Body of pancreas (tissue), 4 donors: ENCODE measurements around the gene CSTPP1.

Experiments
- CTCF ChIP-seq, 7 experiments: fragments of 450-650 bp in 4 of 7; fragments of 200-600 bp in 3 of 7; sonication (generic) in 3 of 7; IDR thresholded peaks; one replicate each; pipeline ENCODE4 v1.5.1; 2016 to 2019; ENCODE audit warnings: antibody characterized with exemption in 7 of 7
- POLR2A ChIP-seq, 3 donors: fragments of 450-650 bp; IDR thresholded peaks; one replicate each; pipeline ENCODE4 v1.6.1; 2016; ENCODE audit warnings: antibody characterized with exemption in 3 of 3, mild to moderate bottlenecking in 2 of 3

DNA sequence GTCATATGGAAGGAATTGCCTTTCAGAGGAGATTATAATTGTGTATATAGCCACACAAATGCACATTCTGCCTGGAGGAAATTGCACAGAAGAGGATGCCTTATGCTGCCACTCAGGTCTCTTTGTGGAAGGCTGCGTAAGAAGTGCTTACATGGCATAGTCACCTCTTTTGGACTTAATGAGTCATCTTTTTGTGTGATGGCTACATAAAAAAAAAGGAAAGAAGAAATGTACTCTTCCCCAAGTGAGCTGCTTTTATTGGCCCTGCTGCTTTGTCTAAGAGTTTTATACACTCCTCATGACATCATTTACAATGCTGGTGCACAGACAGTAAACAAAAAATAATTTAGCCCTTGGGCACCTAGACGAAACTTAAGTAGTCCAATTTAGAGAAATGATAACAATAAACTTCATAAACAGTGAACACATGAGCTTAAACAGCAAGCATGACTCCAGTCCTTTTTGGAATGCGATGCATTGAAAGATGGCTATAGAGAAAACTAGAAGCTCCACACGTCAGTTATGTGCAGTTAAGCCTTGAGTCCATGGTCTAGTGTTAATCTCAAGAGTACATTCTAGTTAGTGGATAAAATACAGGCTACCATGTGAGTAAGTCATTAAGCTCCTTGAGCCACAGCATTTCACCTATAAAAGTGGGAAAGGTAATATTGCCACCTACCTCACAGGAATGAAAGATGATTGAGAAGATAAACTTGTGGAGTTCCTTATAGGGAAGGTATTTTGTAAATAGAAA is 12.0 kb downstream of the CSTPP1 start:
- TF ChIP-seq CTCF (IDR thresholded peaks at IDR 0.05) (no peak), POLR2A (IDR thresholded peaks at IDR 0.05) (no peak)
